ENCODE data around the gene OSBPL6.

DNA sequence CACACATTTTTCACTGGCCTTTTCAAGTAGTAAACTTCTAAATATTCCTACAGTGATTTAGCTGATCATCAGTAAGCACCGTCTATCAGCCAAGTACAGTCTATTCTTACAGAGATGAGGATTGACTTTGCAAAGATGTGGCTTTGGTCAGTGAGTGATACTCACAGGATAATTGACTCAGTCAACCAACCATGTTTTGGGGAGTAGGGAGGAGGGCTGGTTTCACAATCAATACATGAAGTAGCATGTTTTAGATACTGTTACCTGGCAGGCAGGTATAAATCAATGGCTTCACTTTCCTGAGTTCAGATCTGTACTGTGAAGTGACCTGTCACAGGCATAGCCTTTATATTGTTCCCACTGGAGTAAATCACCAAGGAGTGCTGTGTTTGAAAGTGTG, 27.2 kb downstream of the OSBPL6 start:
- TF ChIP-seq, protein P1, sequence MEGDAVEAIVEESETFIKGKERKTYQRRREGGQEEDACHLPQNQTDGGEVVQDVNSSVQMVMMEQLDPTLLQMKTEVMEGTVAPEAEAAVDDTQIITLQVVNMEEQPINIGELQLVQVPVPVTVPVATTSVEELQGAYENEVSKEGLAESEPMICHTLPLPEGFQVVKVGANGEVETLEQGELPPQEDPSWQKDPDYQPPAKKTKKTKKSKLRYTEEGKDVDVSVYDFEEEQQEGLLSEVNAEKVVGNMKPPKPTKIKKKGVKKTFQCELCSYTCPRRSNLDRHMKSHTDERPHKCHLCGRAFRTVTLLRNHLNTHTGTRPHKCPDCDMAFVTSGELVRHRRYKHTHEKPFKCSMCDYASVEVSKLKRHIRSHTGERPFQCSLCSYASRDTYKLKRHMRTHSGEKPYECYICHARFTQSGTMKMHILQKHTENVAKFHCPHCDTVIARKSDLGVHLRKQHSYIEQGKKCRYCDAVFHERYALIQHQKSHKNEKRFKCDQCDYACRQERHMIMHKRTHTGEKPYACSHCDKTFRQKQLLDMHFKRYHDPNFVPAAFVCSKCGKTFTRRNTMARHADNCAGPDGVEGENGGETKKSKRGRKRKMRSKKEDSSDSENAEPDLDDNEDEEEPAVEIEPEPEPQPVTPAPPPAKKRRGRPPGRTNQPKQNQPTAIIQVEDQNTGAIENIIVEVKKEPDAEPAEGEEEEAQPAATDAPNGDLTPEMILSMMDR (IDR thresholded peaks at IDR 0.05 in 2 of 3, conservative IDR thresholded peaks at IDR 0.05 in 1 of 3; ENCODE audit: control insufficient read depth in 2 of 3, extremely low read depth in 1 of 3, insufficient read depth in 1 of 3, low read depth in 3 of 3, low read length in 3 of 3), result no peak
- TF ChIP-seq HDAC6 (IDR thresholded peaks at IDR 0.05; ENCODE audit: unreplicated experiment) (no peak), RFX5 (IDR thresholded peaks at IDR 0.05; ENCODE audit: low read depth, low read length) (no peak), TBL1XR1 (IDR thresholded peaks at IDR 0.05; ENCODE audit: low read depth, low read length) (no peak), SUPT20H (IDR thresholded peaks at IDR 0.05; ENCODE audit: borderline replicate concordance, control insufficient read depth, low read depth, low read length) (no peak), BACH1 (IDR thresholded peaks at IDR 0.05; ENCODE audit: borderline replicate concordance) (no peak), CREB1 (IDR thresholded peaks at IDR 0.05; ENCODE audit: low read depth) (no peak), RBBP5 (conservative IDR thresholded peaks at IDR 0.05) (no peak), EP300 (IDR thresholded peaks at IDR 0.05; ENCODE audit: borderline replicate concordance in 1 of 2, control insufficient read depth in 1 of 2, low read depth in 2 of 2, low read length in 2 of 2) (no peak)
- TF ChIP-seq, protein P2, sequence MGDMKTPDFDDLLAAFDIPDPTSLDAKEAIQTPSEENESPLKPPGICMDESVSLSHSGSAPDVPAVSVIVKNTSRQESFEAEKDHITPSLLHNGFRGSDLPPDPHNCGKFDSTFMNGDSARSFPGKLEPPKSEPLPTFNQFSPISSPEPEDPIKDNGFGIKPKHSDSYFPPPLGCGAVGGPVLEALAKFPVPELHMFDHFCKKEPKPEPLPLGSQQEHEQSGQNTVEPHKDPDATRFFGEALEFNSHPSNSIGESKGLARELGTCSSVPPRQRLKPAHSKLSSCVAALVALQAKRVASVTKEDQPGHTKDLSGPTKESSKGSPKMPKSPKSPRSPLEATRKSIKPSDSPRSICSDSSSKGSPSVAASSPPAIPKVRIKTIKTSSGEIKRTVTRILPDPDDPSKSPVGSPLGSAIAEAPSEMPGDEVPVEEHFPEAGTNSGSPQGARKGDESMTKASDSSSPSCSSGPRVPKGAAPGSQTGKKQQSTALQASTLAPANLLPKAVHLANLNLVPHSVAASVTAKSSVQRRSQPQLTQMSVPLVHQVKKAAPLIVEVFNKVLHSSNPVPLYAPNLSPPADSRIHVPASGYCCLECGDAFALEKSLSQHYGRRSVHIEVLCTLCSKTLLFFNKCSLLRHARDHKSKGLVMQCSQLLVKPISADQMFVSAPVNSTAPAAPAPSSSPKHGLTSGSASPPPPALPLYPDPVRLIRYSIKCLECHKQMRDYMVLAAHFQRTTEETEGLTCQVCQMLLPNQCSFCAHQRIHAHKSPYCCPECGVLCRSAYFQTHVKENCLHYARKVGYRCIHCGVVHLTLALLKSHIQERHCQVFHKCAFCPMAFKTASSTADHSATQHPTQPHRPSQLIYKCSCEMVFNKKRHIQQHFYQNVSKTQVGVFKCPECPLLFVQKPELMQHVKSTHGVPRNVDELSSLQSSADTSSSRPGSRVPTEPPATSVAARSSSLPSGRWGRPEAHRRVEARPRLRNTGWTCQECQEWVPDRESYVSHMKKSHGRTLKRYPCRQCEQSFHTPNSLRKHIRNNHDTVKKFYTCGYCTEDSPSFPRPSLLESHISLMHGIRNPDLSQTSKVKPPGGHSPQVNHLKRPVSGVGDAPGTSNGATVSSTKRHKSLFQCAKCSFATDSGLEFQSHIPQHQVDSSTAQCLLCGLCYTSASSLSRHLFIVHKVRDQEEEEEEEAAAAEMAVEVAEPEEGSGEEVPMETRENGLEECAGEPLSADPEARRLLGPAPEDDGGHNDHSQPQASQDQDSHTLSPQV (IDR thresholded peaks at IDR 0.05), result no peak
- TF ChIP-seq, protein P3, sequence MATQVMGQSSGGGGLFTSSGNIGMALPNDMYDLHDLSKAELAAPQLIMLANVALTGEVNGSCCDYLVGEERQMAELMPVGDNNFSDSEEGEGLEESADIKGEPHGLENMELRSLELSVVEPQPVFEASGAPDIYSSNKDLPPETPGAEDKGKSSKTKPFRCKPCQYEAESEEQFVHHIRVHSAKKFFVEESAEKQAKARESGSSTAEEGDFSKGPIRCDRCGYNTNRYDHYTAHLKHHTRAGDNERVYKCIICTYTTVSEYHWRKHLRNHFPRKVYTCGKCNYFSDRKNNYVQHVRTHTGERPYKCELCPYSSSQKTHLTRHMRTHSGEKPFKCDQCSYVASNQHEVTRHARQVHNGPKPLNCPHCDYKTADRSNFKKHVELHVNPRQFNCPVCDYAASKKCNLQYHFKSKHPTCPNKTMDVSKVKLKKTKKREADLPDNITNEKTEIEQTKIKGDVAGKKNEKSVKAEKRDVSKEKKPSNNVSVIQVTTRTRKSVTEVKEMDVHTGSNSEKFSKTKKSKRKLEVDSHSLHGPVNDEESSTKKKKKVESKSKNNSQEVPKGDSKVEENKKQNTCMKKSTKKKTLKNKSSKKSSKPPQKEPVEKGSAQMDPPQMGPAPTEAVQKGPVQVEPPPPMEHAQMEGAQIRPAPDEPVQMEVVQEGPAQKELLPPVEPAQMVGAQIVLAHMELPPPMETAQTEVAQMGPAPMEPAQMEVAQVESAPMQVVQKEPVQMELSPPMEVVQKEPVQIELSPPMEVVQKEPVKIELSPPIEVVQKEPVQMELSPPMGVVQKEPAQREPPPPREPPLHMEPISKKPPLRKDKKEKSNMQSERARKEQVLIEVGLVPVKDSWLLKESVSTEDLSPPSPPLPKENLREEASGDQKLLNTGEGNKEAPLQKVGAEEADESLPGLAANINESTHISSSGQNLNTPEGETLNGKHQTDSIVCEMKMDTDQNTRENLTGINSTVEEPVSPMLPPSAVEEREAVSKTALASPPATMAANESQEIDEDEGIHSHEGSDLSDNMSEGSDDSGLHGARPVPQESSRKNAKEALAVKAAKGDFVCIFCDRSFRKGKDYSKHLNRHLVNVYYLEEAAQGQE (IDR thresholded peaks at IDR 0.05; ENCODE audit: low read depth, low read length), result no peak
- TF ChIP-seq, protein P4, sequence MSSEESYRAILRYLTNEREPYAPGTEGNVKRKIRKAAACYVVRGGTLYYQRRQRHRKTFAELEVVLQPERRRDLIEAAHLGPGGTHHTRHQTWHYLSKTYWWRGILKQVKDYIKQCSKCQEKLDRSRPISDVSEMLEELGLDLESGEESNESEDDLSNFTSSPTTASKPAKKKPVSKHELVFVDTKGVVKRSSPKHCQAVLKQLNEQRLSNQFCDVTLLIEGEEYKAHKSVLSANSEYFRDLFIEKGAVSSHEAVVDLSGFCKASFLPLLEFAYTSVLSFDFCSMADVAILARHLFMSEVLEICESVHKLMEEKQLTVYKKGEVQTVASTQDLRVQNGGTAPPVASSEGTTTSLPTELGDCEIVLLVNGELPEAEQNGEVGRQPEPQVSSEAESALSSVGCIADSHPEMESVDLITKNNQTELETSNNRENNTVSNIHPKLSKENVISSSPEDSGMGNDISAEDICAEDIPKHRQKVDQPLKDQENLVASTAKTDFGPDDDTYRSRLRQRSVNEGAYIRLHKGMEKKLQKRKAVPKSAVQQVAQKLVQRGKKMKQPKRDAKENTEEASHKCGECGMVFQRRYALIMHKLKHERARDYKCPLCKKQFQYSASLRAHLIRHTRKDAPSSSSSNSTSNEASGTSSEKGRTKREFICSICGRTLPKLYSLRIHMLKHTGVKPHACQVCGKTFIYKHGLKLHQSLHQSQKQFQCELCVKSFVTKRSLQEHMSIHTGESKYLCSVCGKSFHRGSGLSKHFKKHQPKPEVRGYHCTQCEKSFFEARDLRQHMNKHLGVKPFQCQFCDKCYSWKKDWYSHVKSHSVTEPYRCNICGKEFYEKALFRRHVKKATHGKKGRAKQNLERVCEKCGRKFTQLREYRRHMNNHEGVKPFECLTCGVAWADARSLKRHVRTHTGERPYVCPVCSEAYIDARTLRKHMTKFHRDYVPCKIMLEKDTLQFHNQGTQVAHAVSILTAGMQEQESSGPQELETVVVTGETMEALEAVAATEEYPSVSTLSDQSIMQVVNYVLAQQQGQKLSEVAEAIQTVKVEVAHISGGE (CRISPR knock-in tag; IDR thresholded peaks at IDR 0.05), result no peak
